ENCODE data around the gene NME9.

GRCh38 chr3:138377804-138378203 lies 48.2 kb upstream of the NME9 start:
- TF ChIP-seq POLR2AphosphoS5 (IDR thresholded peaks at IDR 0.05; ENCODE audit: low read depth), result no peak
- TF ChIP-seq, protein P1, sequence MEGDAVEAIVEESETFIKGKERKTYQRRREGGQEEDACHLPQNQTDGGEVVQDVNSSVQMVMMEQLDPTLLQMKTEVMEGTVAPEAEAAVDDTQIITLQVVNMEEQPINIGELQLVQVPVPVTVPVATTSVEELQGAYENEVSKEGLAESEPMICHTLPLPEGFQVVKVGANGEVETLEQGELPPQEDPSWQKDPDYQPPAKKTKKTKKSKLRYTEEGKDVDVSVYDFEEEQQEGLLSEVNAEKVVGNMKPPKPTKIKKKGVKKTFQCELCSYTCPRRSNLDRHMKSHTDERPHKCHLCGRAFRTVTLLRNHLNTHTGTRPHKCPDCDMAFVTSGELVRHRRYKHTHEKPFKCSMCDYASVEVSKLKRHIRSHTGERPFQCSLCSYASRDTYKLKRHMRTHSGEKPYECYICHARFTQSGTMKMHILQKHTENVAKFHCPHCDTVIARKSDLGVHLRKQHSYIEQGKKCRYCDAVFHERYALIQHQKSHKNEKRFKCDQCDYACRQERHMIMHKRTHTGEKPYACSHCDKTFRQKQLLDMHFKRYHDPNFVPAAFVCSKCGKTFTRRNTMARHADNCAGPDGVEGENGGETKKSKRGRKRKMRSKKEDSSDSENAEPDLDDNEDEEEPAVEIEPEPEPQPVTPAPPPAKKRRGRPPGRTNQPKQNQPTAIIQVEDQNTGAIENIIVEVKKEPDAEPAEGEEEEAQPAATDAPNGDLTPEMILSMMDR (IDR thresholded peaks at IDR 0.05; ENCODE audit: insufficient read depth, low read length), result no peak
- no peak for TF ChIP-seq GABPA (IDR thresholded peaks at IDR 0.05; ENCODE audit: low read depth)
- TF ChIP-seq SPI1 (IDR thresholded peaks at IDR 0.05; ENCODE audit: borderline replicate concordance, low read depth), result no peak
- TF ChIP-seq, protein P2, sequence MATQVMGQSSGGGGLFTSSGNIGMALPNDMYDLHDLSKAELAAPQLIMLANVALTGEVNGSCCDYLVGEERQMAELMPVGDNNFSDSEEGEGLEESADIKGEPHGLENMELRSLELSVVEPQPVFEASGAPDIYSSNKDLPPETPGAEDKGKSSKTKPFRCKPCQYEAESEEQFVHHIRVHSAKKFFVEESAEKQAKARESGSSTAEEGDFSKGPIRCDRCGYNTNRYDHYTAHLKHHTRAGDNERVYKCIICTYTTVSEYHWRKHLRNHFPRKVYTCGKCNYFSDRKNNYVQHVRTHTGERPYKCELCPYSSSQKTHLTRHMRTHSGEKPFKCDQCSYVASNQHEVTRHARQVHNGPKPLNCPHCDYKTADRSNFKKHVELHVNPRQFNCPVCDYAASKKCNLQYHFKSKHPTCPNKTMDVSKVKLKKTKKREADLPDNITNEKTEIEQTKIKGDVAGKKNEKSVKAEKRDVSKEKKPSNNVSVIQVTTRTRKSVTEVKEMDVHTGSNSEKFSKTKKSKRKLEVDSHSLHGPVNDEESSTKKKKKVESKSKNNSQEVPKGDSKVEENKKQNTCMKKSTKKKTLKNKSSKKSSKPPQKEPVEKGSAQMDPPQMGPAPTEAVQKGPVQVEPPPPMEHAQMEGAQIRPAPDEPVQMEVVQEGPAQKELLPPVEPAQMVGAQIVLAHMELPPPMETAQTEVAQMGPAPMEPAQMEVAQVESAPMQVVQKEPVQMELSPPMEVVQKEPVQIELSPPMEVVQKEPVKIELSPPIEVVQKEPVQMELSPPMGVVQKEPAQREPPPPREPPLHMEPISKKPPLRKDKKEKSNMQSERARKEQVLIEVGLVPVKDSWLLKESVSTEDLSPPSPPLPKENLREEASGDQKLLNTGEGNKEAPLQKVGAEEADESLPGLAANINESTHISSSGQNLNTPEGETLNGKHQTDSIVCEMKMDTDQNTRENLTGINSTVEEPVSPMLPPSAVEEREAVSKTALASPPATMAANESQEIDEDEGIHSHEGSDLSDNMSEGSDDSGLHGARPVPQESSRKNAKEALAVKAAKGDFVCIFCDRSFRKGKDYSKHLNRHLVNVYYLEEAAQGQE (IDR thresholded peaks at IDR 0.05; ENCODE audit: insufficient replicate concordance, low read depth), result no peak

All from HL-60 (cell line).